ENCODE measurements around the gene CCDC57. TPM values are rescaled to one million over a fixed set of nuclear protein-coding genes. Genes with fewer than 3 reads are reported as not detected.

Gene CCDC57
- total RNA-seq, 1 donor from 2014 or later, result 57.9 TPM

DNA sequence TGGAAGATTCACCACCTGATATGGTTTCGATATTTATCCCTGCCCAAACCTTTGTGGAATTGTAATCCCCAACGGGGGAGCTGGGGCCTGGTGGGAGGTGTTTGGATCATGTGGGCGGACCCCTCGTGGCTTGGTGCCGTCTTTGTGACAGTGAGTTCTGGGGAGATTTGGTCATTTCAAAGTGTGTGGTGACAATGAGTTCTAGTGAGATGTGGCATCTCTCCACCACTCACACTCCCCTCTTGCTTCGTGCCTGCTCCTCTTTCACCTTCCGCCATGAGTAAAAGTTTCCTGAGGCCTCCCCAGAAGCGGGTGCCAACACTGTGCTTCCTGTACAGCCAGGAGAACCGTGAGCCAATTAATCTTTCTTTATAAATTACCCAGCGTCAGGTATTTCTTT, 9.7 kb downstream of the CCDC57 start:
- no peaks in the 10 kb centered on the region for H3K27me3 Mint-ChIP-seq (ENCODE audit: unreplicated experiment)
- H3K9me3 Mint-ChIP-seq (ENCODE audit: unreplicated experiment), result no peaks in the 10 kb centered on the region
- H3K4me1 Mint-ChIP-seq (ENCODE audit: unreplicated experiment), result peaks cover 18% of the 10 kb centered on the region
- no peak overlapping the region for H3K4me3 Mint-ChIP-seq (ENCODE audit: unreplicated experiment)
- TF ChIP-seq, protein P1, sequence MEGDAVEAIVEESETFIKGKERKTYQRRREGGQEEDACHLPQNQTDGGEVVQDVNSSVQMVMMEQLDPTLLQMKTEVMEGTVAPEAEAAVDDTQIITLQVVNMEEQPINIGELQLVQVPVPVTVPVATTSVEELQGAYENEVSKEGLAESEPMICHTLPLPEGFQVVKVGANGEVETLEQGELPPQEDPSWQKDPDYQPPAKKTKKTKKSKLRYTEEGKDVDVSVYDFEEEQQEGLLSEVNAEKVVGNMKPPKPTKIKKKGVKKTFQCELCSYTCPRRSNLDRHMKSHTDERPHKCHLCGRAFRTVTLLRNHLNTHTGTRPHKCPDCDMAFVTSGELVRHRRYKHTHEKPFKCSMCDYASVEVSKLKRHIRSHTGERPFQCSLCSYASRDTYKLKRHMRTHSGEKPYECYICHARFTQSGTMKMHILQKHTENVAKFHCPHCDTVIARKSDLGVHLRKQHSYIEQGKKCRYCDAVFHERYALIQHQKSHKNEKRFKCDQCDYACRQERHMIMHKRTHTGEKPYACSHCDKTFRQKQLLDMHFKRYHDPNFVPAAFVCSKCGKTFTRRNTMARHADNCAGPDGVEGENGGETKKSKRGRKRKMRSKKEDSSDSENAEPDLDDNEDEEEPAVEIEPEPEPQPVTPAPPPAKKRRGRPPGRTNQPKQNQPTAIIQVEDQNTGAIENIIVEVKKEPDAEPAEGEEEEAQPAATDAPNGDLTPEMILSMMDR (IDR thresholded peaks at IDR 0.05), result no peak
- peaks cover 7% of the 10 kb centered on the region for H3K36me3 Mint-ChIP-seq (ENCODE audit: unreplicated experiment)
- no peak overlapping the region for H3K27ac Mint-ChIP-seq (ENCODE audit: unreplicated experiment)
- no peak for DNase-seq (ENCODE audit: extremely low spot score, unreplicated experiment)

DNA sequence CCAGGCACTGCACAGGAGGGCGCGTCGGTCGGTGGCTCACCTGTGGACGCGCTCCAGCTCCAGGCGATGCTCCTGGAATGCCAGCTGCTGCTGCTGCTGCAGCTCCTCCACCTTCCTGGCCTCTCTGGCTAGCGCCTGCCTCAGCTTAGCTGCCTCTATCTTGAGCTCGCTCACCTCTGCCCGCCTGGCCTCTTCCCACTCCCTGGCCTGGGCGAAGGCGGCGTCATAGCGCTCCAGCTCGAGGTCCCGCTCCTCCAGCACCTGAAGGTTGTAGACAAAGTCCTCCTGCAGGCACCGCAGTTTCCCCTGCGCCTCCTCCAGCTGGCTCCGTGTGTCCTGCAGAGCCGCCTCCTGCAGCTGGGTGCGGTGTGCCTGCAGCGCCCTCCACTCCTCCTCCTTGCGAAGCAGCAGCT, 11.1 kb downstream of the CCDC57 start:
- Mint-ChIP-seq H3K27ac (ENCODE audit: unreplicated experiment) (no peak overlapping the region), H3K27me3 (ENCODE audit: unreplicated experiment) (no peaks in the 10 kb centered on the region), H3K36me3 (ENCODE audit: unreplicated experiment) (peaks cover 12% of the 10 kb centered on the region), H3K9me3 (ENCODE audit: unreplicated experiment) (no peaks in the 10 kb centered on the region), H3K4me3 (ENCODE audit: unreplicated experiment) (no peak overlapping the region), H3K4me1 (ENCODE audit: unreplicated experiment) (peaks cover 17% of the 10 kb centered on the region)
- DNase-seq (ENCODE audit: extremely low spot score, unreplicated experiment), result no peak
- TF ChIP-seq, protein P1 (IDR thresholded peaks at IDR 0.05), result no peak

DNA sequence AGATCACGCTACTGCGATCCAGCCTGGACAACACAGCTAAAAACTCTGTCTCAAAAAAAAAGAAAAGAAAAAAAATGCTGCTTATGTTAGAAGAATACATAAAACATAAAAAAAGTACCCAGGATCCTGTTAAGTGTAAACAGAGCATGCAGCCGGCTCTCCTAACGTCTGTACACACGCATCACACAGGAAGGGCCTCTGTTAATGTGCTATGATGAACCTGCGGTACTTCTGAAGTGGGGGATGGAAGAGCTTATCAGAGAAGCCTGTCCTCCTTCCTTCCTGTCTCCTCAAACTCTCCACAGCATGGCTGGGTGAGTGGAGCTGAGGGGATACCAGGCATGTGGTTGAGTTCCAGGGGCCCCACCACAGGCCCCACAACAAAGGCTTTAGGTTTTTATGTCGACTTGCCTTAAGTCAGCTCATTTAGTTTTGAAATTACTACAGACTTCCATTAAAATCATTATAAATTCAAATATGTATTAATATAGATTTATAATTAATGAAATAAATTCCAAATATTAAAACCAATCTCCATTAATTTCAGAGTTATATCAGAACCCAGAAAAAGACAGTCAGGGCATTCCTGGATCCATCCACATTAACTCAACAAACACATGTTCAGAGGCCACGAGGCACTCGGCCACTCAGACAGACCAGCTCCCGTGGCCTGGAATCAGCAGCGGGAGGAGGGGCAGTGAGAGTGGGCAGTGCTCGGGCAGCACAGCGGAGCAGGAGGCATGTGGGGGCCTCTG, 11.7 kb downstream of the CCDC57 start:
- peaks cover 11% of the 10 kb centered on the region for H3K4me1 Mint-ChIP-seq (ENCODE audit: unreplicated experiment)

DNA sequence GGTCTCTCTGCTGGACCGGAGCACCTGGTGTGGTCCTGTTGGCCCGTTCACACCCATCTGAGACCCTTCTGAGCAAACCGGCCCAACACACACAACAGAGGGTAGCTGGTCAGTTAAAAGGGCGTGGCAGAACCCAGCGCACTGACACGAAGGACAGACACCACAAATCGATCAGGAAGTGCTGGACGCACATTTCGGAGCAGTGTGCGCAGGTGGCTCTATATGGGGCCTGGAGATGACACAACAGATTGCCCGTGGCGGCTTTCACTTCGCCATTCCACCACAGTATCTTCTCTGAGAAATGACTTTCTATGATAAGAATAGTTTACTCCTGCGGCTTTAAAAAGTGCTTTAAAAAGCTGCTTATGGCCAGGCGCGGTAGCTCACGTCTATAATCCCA, 12.5 kb downstream of the CCDC57 start:
- TF ChIP-seq, protein P1 (IDR thresholded peaks at IDR 0.05), result no peak
- H3K36me3 Mint-ChIP-seq (ENCODE audit: unreplicated experiment), result peaks cover 23% of the 10 kb centered on the region
- no peak for DNase-seq (ENCODE audit: extremely low spot score, unreplicated experiment)
- no peaks in the 10 kb centered on the region for H3K9me3 Mint-ChIP-seq (ENCODE audit: unreplicated experiment)
- no peak overlapping the region for H3K4me3 Mint-ChIP-seq (ENCODE audit: unreplicated experiment)
- H3K4me1 Mint-ChIP-seq (ENCODE audit: unreplicated experiment), result peaks cover 3% of the 10 kb centered on the region
- no peaks in the 10 kb centered on the region for H3K27me3 Mint-ChIP-seq (ENCODE audit: unreplicated experiment)
- no peak overlapping the region for H3K27ac Mint-ChIP-seq (ENCODE audit: unreplicated experiment)

More for the DNA sequence above, 11.7 kb downstream of the CCDC57 start:
- TF ChIP-seq, protein P1 (IDR thresholded peaks at IDR 0.05), result no peak
- peaks cover 16% of the 10 kb centered on the region for H3K36me3 Mint-ChIP-seq (ENCODE audit: unreplicated experiment)
- no peaks in the 10 kb centered on the region for H3K9me3 Mint-ChIP-seq (ENCODE audit: unreplicated experiment)
- no peak overlapping the region for H3K27ac Mint-ChIP-seq (ENCODE audit: unreplicated experiment)
- no peak overlapping the region for H3K4me3 Mint-ChIP-seq (ENCODE audit: unreplicated experiment)
- no peak for DNase-seq (ENCODE audit: extremely low spot score, unreplicated experiment)
- no peaks in the 10 kb centered on the region for H3K27me3 Mint-ChIP-seq (ENCODE audit: unreplicated experiment)

DNA sequence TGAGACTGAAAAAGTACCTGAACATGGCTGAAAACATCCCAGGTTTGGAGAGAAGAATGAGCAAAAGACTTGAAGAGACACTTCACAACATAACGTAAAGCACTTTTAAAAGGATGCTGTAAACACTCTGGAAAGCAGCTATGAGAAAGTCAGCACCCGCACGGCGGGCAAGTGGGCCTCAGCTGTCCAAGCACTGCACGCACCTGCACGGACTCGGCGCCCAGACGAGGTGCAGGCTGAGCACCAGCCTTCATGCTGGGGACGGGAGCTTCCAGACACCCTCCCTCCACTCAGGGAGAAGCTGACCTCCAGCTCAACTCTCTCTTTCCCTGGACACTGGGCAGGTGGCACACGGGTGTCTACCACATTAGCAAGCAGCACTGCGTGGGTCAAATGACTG, 13.1 kb downstream of the CCDC57 start:
- no peaks in the 10 kb centered on the region for H3K9me3 Mint-ChIP-seq (ENCODE audit: unreplicated experiment)
- DNase-seq (ENCODE audit: extremely low spot score, unreplicated experiment), result no peak
- no peaks in the 10 kb centered on the region for H3K27me3 Mint-ChIP-seq (ENCODE audit: unreplicated experiment)
- peaks cover 30% of the 10 kb centered on the region for H3K36me3 Mint-ChIP-seq (ENCODE audit: unreplicated experiment)
- H3K4me1 Mint-ChIP-seq (ENCODE audit: unreplicated experiment), result no peaks in the 10 kb centered on the region
- no peak overlapping the region for H3K4me3 Mint-ChIP-seq (ENCODE audit: unreplicated experiment)
- TF ChIP-seq, protein P1 (IDR thresholded peaks at IDR 0.05), result no peak
- no peak overlapping the region for H3K27ac Mint-ChIP-seq (ENCODE audit: unreplicated experiment)
